GM12878 (cell line): Measurements from ENCODE around the gene TMEM255B. TPM values are rescaled to one million over a fixed set of nuclear protein-coding genes. Genes with fewer than 3 reads are reported as not detected.

Source experiments
- ATAC-seq: fragments of 200-7000 bp; cut with Tn5 transposase; 3 replicates; pipeline ENCODE4 v1.9.1; 2020; ENCODE audit warnings: mild to moderate bottlenecking, moderate library complexity
- BruUV-seq: library from RNA; stranded (reverse); fragments of 400-500 nt; replicated peaks from 2 replicates; lab custom pipeline; 2021; lab: Mats Ljungman, UMichigan
- CTCF ChIA-PET: fragments of 300-600 bp; sonication (Branson Sonifier 250); formaldehyde crosslinking; extraction: SDS; loops from one replicate; lab custom pipeline; 2021; ENCODE audit warnings: inconsistent platforms; lab: Yijun Ruan, JAX
- POLR2A ChIA-PET: fragments of 350-600 bp; formaldehyde crosslinking; extraction: SDS; loops from one replicate; lab custom pipeline; 2021; ENCODE audit warnings: inconsistent platforms; lab: Charles Lee
- RAD21 ChIA-PET: fragments of 300-600 bp; sonication (Branson Sonifier 250); formaldehyde crosslinking; loops from one replicate; lab custom pipeline; 2023; ENCODE audit warnings: antibody characterized with exemption; ENCODE audit not compliant: unreplicated experiment; lab: Charles Lee
- SMC1A ChIA-PET: fragments of 300-600 bp; sonication (Branson Sonifier 250); formaldehyde crosslinking; loops from one replicate; lab custom pipeline; 2023; ENCODE audit not compliant: unreplicated experiment, uncharacterized antibody; lab: Charles Lee
- DNase-seq: peaks from one replicate; pipeline ENCODE4 v3.0.0-alpha.2; 2011; ENCODE audit warnings: low read depth, low spot score
- FAIRE-seq: peaks from 3 replicates; lab custom pipeline; 2011; peaks lifted over from hg19 to GRCh38; lab: Jason Lieb, UNC
- H2AFZ ChIP-seq: 2 replicates; pipeline ENCODE4 v1.6.0; 2011; ENCODE audit warnings: low read depth, low read length, control low read depth; ENCODE audit not compliant: control insufficient read depth
- H3K27ac ChIP-seq: 2 replicates; pipeline ENCODE4 v1.5.1; 2011; ENCODE audit warnings: control low read depth; ENCODE audit not compliant: control insufficient read depth, insufficient read depth
- H3K27me3 ChIP-seq, 2 experiments: replicated peaks in 1 of 2; 2 replicates each; pipeline versions ENCODE4 v1.6.0 to v1.6.1; 2011; ENCODE audit warnings: low read length in 1 of 2; ENCODE audit not compliant: control insufficient read depth in 2 of 2, insufficient read depth in 2 of 2
- H3K36me3 ChIP-seq, 2 experiments: 2 replicates each; pipeline ENCODE4 v1.5.1; 2011; ENCODE audit warnings: low read length in 1 of 2; ENCODE audit not compliant: control insufficient read depth in 2 of 2, insufficient read depth in 2 of 2
- H3K4me1 ChIP-seq: 2 replicates; pipeline ENCODE4 v1.6.1; 2011; ENCODE audit warnings: mild to moderate bottlenecking, low read length, moderate library complexity, mixed read lengths; ENCODE audit not compliant: control insufficient read depth, insufficient read depth
- H3K4me2 ChIP-seq: 2 replicates; pipeline ENCODE4 v1.6.0; 2011; ENCODE audit warnings: control low read depth; ENCODE audit not compliant: control insufficient read depth, insufficient read depth
- H3K4me3 ChIP-seq: fragments of 200-600 bp; sonication (generic); 2 replicates; pipeline ENCODE4 v1.5.1; 2016
- H3K79me2 ChIP-seq: 2 replicates; pipeline ENCODE4 v1.6.0; 2011; ENCODE audit warnings: low read length; ENCODE audit not compliant: control insufficient read depth, insufficient read depth
- H3K9ac ChIP-seq: 2 replicates; pipeline ENCODE4 v1.8.0; 2011; ENCODE audit warnings: low read length, control low read depth, mixed read lengths; ENCODE audit not compliant: control insufficient read depth, insufficient read depth
- H3K9me3 ChIP-seq: replicated peaks from 3 replicates; pipeline ENCODE4 v1.5.1; 2011; ENCODE audit warnings: mild to moderate bottlenecking, low read length; ENCODE audit not compliant: control insufficient read depth, insufficient read depth
- H4K20me1 ChIP-seq: 2 replicates; pipeline ENCODE4 v1.6.0; 2011; ENCODE audit not compliant: control insufficient read depth, insufficient read depth
- ASH2L ChIP-seq: fragments of 300-600, 200-600 bp; sonication (generic); IDR thresholded peaks from 2 replicates; pipeline ENCODE4 v1.6.1; 2017; ENCODE audit warnings: low read depth, mild to moderate bottlenecking, borderline replicate concordance
- MYB ChIP-seq: fragments of 150-350 bp; IDR thresholded peaks from 2 replicates; pipeline ENCODE4 v1.6.1; 2014; ENCODE audit warnings: mild to moderate bottlenecking, low read depth, low read length, borderline replicate concordance
- NKRF ChIP-seq: fragments of 450-650 bp; conservative IDR thresholded peaks from 2 replicates; pipeline ENCODE4 v1.6.1; 2017; ENCODE audit warnings: mild to moderate bottlenecking, moderate library complexity
- RUNX3 ChIP-seq: IDR thresholded peaks from 2 replicates; pipeline ENCODE4 v1.6.1; 2012; ENCODE audit warnings: low read length, inconsistent platforms
- SKIL ChIP-seq: fragments of 450-650 bp; IDR thresholded peaks from 2 replicates; pipeline ENCODE4 v1.6.1; 2017; ENCODE audit warnings: mild to moderate bottlenecking, low read depth, inconsistent platforms; ENCODE audit not compliant: poor library complexity, severe bottlenecking
- WGBS: methylation state at CpG from one replicate; pipeline ENCODE4 v1.1.6; 2016; ENCODE audit warnings: low lambda C conversion rate; ENCODE audit not compliant: insufficient replicate concordance, insufficient coverage; ENCODE audit errors: missing lambda C conversion rate; 5-methylcytosine and 5-hydroxymethylcytosine counted together
- in situ Hi-C: fragments of 300-500 bp; cut with MboI; formaldehyde crosslinking; loops from 9 replicates; pipeline ENCODE4 v1.14.3; 2018; ENCODE audit warnings: mixed read lengths
- intact Hi-C: fragments of 100-400 bp; cut with micrococcal nuclease; formaldehyde crosslinking; loops from one replicate; pipeline ENCODE4 v1.14.2; 2022; ENCODE audit not compliant: unreplicated experiment
- polyA plus RNA-seq, 11 experiments: library from polyadenylated mRNA; depleted of rRNA in 4 of 11; unstranded in 6 of 11; stranded (reverse) in 5 of 11; fragments of >200 nt; fragmentation: Nextera tagmentation in 4 of 11; fragmentation: Illumina TruSeq in 1 of 11; extraction: Ambion mirVana in 4 of 11; extraction: Trizol in 1 of 11; gene quantifications; 1 replicate in 1 of 11; 2 replicates in 10 of 11; pipeline versions ENCODE4 v1.2.1 to v1.2.3, GENCODE V29; 2011 to 2016; ENCODE audit warnings: inconsistent platforms in 2 of 11, missing spikeins in 2 of 11, low read depth in 1 of 11
- total RNA-seq, 4 experiments: library from RNA; depleted of rRNA in 3 of 4; stranded (reverse); fragments of >200 nt in 3 of 4; fragmentation: Illumina TruSeq in 1 of 4; extraction: Trizol in 1 of 4; gene quantifications; 2 replicates each; pipeline versions ENCODE4 v1.2.1 to v1.2.3, GENCODE V29; 2013 to 2021
- TF ChIP-seq, protein P1 (sequence below): IDR thresholded peaks from 2 replicates; pipeline ENCODE4 v1.6.1; 2012; ENCODE audit warnings: mild to moderate bottlenecking, low read depth, low read length

The TMEM255B gene
- total and polyA plus RNA-seq, 10 of the 15 experiments (the other 5 are each of a cell fraction or from before 2014, with no cell fraction given): 0.04 to 0.62 (median 0.13) TPM; not detected in 3

GRCh38 chr13:113835461-113836270 is 76.6 kb downstream of the TMEM255B start:
- DNase-seq: no peak
- intact Hi-C loops: no loop called here
- no peak for FAIRE-seq
- no TSS peak for BruUV-seq
- in situ Hi-C loops: loop anchor here (10.0 kb wide), 1 partner anchor 59 kb away; no protein-coding TSS in a partner anchor
- no peaks in the 10 kb centered on the region for H3K36me3 ChIP-seq
- H3K27ac ChIP-seq: no peak overlapping the region
- no peaks in the 10 kb centered on the region for H3K79me2 ChIP-seq
- TF ChIP-seq, protein P1, sequence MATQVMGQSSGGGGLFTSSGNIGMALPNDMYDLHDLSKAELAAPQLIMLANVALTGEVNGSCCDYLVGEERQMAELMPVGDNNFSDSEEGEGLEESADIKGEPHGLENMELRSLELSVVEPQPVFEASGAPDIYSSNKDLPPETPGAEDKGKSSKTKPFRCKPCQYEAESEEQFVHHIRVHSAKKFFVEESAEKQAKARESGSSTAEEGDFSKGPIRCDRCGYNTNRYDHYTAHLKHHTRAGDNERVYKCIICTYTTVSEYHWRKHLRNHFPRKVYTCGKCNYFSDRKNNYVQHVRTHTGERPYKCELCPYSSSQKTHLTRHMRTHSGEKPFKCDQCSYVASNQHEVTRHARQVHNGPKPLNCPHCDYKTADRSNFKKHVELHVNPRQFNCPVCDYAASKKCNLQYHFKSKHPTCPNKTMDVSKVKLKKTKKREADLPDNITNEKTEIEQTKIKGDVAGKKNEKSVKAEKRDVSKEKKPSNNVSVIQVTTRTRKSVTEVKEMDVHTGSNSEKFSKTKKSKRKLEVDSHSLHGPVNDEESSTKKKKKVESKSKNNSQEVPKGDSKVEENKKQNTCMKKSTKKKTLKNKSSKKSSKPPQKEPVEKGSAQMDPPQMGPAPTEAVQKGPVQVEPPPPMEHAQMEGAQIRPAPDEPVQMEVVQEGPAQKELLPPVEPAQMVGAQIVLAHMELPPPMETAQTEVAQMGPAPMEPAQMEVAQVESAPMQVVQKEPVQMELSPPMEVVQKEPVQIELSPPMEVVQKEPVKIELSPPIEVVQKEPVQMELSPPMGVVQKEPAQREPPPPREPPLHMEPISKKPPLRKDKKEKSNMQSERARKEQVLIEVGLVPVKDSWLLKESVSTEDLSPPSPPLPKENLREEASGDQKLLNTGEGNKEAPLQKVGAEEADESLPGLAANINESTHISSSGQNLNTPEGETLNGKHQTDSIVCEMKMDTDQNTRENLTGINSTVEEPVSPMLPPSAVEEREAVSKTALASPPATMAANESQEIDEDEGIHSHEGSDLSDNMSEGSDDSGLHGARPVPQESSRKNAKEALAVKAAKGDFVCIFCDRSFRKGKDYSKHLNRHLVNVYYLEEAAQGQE: no peak
- TF ChIP-seq ASH2L (no peak), NKRF (no peak), MYB (no peak), SKIL (no peak), RUNX3 (peak; percentile 36; the same call in 1 of the 2 replicates)
- TF ChIP-seq, all 136 proteins: peak for 1
- WGBS: 77% methylated on average over 35 of the region's 37 CpGs
- Histone ChIP-seq H3K4me3 (no peak overlapping the region), H2AFZ (no peak overlapping the region), H3K4me1 (no peaks in the 10 kb centered on the region), H3K9me3 (no peaks in the 10 kb centered on the region), H3K4me2 (peak overlapping the region; percentile 30; the same call in 1 of the 2 replicates), H3K27me3 (no peaks in the 10 kb centered on the region), H3K9ac (no peak overlapping the region), H4K20me1 (no peaks in the 10 kb centered on the region)
- ATAC-seq: no peak
- CTCF ChIA-PET: no interaction called here
- POLR2A ChIA-PET: no interaction called here
- RAD21 ChIA-PET: no interaction called here
- SMC1A ChIA-PET: no interaction called here
